B cell (primary cell): Measurements from ENCODE around the gene SAPCD2.

ENCODE experiments used
- CTCF ChIP-seq: fragments of 200-600 bp; IDR thresholded peaks from one replicate; pipeline ENCODE4 v1.8.0; 2022; ENCODE audit warnings: antibody characterized with exemption, mild to moderate bottlenecking
- EZH2 ChIP-seq: IDR thresholded peaks from 2 replicates; pipeline ENCODE4 v1.6.1; 2012; ENCODE audit warnings: borderline replicate concordance, low read depth, mild to moderate bottlenecking, moderate library complexity, low read length; ENCODE audit not compliant: insufficient read depth, poor library complexity, severe bottlenecking

- TF ChIP-seq CTCF (no peak), EZH2 (no peak)
Measured at GRCh38 chr9:137083394-137084004, 13.1 kb upstream of the SAPCD2 start.
